GM19463 (cell line): Measurements from ENCODE around the gene DTX3.
"Not testable (repeated sequence)": the region's sequence is repeated elsewhere in the genome, so short reads cannot be mapped to it uniquely, and the experiment has no call there.

Experiments
- ATAC-seq: cut with Tn5 transposase; IDR thresholded peaks from one replicate; pipeline ENCODE4 v1.9.1; 2021; ENCODE audit warnings: mild to moderate bottlenecking, moderate library complexity; ENCODE audit not compliant: unreplicated experiment

Gene DTX3

DNA sequence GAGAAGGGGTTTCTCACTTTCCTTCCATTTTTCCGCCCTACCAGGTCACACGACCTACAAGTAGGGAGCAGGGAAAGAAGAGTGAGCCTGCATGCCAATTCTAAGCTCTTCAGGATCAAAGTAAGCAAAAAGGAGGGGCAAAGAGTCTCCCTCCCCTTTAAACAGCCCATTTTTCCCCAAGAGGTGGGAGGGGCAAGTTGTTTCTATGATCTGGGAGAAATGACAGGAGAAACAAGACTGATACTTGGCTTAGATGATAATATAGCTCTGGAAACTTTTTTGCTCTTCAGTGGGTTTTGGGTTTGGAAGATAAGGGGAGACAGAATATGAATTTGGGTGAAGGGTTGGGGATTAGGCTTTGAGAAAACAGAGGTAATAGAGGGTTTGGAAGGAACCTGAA, 1.8 kb downstream of the DTX3 start:
- ATAC-seq: no peak

DNA sequence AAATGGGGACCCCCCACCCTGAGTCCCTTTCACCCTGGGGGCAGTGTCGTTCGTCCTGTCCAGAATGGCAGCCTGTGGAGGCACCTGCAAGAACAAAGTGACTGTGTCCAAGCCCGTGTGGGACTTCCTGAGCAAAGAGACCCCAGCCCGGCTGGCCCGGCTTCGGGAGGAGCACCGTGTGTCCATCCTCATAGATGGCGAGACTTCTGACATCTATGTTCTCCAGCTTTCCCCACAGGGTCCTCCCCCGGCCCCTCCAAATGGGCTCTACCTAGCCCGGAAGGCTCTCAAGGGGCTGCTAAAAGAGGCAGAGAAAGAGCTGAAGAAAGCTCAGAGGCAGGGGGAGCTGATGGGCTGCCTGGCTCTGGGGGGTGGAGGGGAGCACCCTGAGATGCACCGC, 2.2 kb downstream of the DTX3 start:
- no peak for ATAC-seq

DNA sequence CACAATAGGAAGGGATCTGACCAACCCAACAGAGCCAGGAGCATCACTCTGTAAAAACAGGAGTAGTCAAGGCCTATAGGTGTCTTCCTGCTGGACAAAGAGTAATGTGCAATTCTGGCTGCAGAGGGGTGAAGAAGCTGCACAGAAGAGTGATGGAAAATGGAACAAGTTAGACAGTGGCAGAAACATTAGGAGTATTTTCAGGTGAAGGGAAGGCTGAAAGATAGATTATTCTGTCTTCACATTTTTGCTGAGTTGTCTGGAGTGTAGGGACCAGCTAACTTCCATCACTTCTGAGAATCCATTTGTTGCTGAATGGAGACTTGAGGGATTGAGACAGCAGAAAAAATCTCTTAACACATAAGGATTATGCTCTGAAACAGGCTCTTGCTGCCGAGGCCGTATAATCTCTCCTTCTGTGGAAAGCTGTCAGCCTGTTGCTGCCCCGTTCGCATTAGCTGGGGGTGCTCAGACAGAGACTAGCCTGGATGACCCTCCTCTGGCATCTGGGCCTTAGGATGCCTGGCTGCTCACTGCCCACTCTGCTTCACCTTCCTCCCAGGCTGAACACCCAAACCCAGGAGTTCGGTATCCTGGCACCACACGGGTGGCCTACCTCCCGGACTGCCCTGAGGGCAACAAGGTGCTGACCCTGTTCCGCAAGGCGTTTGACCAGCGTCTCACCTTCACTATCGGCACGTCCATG, 3.5 kb downstream of the DTX3 start:
- ATAC-seq: no peak

DNA sequence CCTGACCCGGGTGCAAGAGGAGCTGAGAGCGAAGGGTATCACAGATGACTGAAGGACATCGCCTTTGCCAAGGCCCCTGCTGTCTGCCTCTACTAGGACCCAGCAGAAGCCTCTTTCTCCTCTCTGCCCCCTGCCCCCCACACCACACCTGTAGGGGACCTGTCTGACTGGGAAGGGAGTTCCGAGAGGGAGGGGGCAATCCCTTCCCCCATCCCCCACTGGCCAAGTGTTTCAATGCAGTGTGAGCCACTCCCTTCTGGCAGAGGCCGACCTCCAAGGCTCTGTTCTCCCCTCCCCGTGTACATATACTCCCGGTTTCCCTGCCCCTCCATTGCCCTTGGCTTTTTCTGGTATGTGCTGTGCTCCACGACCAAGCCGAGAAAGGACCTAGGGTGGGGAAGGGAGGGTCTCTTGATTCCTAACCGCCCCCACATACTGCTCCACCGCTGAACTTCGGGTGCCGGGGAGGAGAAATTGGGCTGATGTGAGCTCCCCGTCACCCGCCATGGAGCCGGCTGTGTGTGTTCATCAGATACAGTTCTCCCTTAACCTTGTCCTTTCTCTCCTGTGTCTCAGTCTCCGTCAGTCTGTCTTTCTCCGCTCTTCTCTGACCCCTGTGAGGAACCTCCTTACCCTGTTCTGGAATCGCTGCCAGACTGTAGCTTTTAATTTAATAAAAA, 4.6 kb downstream of the DTX3 start:
- no peak for ATAC-seq

DNA sequence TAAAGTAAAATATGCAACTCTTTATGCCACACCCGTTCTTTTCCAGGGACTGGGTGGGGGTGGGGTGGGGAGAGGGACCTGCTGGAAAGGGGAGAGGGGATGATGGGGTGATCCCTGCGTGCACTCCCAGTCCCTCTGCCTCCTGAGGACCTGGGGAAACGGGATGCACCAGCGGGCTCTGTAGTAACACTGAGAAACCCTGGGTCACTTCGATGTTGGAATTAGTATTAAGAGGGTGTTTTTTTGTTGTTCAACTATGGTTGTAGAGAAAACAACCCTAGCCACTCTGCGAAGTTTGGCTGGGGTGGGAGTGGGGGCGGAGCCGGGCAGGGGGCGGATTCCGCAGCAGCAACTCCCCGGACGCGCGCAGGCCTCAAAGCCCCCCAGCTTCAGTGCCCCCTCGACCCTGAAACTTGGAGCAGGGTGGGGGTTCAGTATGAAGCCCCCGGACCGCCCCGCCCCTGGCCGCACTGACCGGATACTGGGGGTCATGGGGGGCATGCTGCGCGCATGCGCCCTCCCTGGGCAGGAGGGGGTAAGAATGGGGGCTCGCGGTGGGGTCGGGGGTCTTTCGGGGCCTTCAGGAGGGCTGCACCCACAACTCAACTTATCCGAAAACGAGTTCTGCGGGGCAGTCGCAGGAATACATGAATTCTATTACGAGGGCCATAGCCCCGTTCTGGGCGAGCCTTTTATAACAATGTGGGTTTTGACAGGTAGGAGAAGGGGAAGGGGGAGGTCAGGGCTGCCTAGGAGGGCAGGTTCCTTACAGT, 5.3 kb downstream of the DTX3 start:
- no peak for ATAC-seq

DNA sequence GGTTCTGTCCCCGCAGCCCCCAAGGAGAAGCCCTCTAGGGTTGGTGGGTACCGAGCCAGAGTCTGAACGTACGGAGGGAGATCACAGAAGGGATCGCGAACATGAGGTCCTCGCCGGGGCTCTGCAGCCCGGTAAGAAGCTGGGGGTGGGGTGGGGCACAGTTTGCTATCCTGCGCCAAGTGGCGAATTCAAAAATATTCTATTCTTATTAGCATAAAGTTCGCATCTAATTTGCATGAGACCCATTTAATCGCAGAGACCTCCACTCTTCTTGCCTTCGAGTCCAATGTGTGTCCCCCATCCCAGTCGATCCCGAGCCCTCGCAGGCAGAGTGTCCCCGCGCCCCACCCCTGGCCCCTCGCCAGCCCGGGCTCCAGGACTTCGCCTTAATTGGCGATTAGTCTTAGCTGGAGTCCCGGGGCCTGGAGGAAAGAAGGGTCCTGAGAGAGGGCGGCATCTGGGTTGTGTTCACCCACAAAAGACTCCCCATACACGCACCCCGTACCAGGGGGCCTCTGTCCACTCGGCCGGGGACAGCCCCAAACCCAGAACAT, 6.0 kb downstream of the DTX3 start:
- no peak for ATAC-seq

DNA sequence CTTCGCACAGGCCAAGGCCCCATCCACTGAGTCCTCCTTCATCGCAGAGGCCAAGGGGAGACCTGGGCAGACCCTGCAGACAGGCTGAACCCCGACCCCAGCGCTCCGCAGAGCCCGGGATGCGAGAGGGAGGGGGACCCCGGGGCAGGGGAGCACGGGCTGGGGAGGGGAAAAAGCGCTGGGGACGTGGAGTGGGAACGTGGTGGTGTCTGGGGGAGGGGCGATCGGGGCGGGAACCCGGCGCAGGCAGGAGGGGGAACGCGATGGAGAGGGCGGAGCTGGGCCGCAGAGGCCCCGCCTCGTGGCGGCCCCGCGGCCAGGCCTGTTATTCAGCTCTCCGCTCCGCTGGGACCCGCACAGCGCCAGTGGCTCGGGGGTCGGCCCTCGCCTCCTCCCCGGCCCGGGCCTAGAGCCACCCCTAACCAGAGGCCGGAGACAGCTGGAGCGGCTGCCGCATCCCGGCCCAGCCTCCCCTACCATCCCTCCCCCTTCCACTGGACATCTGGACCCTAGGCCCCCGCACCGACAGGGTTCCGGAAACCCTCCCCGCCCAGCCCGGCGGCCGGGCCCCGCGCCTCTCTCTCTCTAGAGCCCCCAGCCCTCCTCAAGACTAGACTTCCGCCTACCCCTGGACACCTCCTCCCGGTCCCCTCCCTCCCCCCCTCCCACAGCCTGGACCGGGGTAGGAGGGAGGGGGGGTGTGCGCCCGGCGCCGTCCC, 6.6 kb downstream of the DTX3 start, which contains the start of gene ARHGEF25:
TSS of gene ARHGEF25 (plus strand) at position 328 of the 719 bp plus-strand sequence. CDS start 460 bp downstream, outside the sequence.
- no peak for ATAC-seq

DNA sequence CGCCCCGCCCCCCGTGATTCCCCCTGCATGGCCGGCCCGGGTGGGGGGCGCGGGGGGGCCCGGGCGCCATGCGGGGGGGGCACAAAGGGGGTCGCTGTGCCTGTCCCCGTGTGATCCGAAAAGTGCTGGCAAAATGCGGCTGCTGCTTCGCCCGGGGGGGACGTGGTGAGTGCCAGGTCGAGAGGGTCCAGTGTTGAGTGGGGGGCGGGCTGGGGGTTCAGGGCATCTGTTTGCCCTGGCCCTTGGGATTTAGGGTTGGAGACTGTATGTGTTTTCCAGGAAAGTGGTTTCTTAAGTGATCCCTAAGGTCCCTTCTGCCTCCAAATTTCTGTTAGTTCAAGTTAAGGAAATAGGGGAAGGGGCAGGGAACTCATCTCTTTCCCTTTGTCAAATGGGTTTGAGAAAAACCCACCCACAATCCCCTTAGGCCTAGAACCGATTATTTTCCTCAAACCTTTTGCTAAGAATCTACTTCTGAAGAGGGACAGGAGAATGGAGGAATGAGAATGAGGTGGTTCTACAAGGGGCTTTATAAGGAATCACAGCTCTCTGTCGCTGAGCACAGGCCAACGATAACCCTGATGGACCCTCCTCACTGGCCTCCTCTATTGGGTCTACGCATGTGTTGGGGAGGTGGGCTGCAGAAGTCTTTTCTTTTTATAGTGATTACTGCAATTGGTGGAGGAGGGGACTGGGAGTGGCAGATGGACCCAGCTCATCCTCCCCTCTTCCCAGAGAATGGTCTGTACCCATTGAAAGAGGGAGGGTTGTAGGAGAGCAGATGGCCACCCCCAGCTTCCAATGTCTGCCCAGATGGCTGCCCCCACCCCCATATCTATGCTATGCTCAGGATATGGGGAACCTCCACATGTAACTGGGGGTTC, 7.4 kb downstream of the DTX3 start:
- ATAC-seq: no peak

DNA sequence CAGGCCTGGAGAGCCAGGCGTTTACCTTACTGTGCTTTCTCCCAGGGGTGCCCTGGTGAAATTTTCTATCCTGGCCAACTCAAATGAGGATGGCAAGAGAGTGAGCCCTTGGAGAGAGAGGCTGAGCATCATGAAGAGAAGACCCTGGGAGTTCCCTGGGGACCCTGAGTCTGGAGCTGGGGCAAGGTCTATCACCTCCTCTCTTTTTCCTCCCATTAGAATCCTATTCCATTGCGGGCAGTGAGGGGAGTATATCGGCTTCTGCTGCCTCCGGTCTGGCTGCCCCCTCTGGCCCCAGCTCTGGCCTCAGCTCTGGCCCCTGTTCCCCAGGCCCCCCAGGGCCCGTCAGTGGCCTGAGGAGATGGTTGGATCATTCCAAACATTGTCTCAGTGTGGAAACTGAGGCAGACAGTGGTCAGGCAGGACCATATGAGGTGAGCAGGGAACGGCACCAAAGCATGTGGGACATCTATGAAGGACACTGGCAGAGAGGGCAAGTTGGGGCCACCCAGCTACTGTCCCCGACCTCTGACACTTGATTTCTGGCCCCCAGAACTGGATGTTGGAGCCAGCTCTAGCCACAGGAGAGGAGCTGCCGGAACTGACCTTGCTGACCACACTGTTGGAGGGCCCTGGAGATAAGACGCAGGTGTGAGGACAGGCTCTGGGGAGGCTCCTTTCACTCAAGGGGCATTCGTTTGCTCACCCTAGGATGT, 8.2 kb downstream of the DTX3 start:
- no peak for ATAC-seq

DNA sequence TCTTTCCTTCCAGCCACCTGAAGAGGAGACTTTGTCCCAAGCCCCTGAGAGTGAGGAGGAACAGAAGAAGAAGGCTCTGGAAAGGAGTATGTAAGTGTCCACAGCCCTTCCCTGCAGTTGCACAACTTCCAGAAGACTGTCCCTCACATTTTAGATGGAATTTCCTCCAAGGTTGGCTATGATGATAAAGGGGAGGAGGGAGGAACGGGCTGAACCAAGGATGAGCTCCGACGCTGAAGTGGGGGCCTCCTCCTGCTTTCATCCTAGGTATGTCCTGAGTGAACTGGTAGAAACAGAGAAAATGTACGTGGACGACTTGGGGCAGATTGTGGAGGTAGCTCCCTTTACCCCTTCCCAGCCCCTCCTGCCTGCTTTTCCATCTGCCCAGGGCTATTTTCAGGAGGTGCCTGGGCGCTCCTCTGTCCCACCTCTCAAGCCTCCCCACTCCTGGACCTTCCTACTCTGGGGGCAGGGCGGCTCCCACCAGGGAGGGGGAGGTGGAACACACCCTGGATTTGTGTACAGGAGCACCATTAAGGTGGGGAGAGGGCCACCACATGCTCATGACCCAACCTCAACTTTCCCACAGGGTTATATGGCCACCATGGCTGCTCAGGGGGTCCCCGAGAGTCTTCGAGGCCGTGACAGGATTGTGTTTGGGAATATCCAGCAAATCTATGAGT, 8.9 kb downstream of the DTX3 start:
- no peak for ATAC-seq

DNA sequence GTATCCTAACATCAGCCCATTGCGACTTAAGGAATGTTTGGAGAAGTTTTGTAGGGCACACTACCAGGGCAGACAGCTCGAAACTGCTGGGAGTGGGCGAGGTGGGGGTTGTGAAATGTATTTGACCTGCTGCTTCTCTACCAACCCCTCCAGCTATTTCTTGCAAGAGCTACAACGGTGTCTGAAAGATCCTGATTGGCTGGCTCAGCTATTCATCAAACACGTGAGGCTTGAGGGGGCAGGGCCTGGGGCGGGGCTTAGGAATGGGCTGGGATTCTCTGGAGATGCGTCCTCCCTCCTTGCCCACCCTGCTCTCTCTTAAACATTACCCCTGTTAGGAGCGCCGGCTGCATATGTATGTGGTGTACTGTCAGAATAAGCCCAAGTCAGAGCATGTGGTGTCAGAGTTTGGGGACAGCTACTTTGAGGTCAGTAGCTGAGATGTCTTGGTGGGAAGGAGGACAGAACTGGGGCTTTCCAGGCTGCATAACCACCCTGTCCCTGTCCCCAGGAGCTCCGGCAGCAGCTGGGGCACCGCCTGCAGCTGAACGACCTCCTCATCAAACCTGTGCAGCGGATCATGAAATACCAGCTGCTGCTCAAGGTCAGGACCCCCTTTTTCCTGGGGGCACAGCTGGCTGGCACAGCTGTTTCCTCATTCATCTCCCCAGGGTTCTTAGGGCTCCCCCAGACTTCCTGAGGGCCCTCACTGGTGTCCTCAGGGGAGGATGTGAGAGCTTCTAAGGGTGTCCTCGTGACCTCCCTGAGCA, 9.7 kb downstream of the DTX3 start:
- peak; percentile 62 for ATAC-seq

DNA sequence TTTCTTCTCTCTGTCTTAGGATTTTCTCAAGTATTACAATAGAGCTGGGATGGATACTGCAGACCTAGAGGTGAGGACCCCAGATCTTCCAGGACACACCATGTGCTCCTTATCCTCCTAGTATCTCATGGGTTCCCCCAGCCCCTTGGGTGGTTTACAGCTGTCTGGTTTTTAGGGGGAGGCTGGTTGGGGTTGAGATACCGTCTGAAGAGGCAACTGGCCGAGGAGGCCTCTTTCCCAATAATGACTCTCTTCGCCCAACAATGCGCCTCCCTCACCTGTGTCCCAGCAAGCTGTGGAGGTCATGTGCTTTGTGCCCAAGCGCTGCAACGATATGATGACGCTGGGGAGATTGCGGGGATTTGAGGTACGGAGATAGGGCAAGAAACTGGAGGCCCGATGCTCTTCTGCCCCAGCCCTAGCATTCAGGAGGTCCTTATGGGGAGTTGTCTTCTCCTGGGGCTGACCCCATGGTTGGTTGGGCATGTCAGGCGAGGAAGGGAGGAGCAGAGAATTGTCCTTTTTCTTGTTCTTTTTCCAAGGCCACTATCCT, 10.4 kb downstream of the DTX3 start:
- no peak for ATAC-seq

DNA sequence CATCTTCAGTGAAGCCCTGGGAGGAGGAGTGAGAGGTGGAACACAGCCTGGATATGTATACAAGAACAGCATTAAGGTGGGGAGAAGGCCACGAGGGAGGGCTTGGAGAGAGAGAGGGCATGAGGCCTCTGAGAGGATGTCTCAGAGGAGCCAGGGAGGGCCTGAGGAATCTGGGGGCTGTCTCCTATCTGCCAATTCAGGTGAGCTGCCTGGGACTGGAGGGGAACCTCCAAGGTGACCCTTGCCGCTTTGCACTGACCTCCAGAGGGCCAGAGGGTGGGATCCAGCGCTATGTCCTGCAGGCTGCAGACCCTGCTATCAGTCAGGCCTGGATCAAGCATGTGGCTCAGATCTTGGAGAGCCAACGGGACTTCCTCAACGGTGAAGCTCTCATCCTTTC, 11.0 kb downstream of the DTX3 start:
- ATAC-seq: no peak

DNA sequence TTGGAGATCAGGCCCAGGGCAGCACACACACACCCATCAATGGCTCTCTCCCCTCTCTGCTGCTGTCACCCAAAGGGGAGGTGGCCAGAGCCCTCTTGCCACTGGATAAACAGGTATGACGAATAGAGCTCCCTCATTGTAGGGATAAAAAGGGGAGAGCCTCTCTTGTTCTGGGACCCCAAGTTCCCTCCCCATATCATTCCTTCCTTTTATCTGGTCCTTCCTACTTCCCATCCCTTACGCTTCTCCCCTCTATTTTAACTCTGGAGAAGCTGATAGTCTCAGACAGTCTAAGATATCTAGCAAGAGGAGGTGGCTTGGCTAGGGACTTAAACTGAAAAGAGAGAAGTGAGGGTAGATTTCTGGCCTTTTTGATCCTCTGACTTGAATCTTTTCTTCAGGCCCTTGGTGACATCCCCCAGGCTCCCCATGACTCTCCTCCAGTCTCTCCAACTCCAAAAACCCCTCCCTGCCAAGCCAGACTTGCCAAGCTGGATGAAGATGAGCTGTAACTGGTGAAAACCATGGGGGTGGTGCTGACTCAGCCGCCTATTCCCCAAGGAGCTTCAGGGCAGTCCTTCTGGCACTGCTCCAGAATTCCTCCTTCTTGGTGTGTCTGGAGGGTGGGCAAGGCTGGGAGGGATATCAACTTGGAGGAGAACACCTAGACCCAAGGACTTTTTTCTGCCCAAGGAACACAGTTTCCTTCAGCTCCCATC, 11.9 kb downstream of the DTX3 start:
- no peak for ATAC-seq

DNA sequence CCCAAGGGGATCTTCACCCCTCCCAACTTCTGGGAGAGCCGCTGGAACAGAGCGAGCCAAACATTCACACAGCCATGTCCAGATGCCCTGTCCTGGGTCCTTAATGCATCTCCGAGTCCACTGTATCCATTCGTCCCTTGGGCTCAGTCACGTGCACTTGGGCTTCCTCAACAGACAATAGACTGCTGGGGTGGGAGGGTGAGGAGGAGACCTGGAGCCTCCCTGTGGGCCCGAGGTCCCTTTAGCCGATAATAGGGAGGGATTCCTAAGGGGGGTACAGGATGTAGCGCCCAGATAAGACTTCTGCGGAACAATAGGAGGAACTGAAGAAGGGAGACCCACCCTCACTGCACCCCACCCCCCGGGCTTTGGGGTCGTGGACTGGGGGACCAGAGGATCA, 13.3 kb downstream of the DTX3 start:
- no peak for ATAC-seq

DNA sequence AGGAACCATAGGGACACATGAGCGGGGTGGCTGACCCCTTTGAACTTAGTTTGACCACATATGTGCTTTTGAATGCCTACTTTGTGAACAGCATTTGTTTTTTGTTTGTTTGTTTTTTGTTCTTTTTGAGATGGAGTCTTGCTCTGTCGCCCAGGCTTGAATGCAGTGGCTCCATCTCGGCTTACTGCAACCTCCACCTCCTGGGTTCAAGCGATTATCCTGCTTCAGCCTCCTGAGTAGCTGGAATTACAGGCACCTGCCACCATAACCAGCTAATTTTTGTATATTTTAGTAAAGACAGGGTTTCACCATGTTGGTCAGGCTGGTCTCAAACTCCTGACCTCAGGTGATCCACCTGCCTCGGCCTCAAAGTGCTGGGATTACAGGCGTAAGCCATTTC, 13.8 kb downstream of the DTX3 start:
- not testable (repeated sequence) for ATAC-seq

DNA sequence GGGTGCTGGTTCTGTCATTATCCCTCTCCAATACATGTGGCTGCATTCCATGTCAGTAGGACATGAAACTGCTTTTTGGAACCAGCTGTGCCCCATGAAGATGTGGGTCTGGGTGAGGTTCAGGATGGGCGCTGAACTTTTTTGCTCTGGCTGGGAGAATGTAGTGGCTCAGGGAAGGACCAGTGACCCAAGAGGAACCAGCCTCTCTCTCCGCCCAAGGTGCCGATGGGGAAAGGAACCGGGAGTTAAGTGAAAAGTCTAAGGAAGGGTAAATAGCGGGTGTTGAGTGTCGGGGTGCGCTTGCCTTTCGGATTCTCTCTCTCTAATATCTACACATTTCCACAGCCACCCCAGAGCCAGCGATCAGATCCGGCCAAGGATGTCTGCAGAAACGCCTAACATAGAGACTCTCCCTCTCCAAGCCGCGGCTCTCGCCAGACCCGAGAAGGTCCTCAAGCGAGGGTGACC, 14.4 kb downstream of the DTX3 start:
- no peak for ATAC-seq
